CD4-positive, alpha-beta T cell treated with Interleukin-1 beta for 1 hour (primary cell): ENCODE data around the gene ZFYVE21.
A peak's percentile ranks its signal among the peaks of the same experiment; 100 is the strongest.

Experiments
- DNase-seq, 2 donors: peaks; one replicate each; pipeline ENCODE4 v3.0.0-alpha.2; 2020 to 2022

ZFYVE21 gene

GRCh38 chr14:103739466-103739792 is 23.8 kb downstream of the ZFYVE21 start:
- DNase-seq, result no peak

GRCh38 chr14:103739793-103740501 is 24.3 kb downstream of the ZFYVE21 start:
- no peak for DNase-seq

GRCh38 chr14:103740991-103741689 is 25.5 kb downstream of the ZFYVE21 start:
- DNase-seq, result no peak

- no peak for DNase-seq
Observed at GRCh38 chr14:103741876-103742275, 26.3 kb downstream of the ZFYVE21 start.

- no peak for DNase-seq
Observed at GRCh38 chr14:103742499-103743255, 27.1 kb downstream of the ZFYVE21 start.

- no peak for DNase-seq
Observed at GRCh38 chr14:103743691-103744090, 28.1 kb downstream of the ZFYVE21 start.

- no peak for DNase-seq
Observed at GRCh38 chr14:103744621-103745395, 29.2 kb downstream of the ZFYVE21 start.

GRCh38 chr14:103745424-103745823 is 29.8 kb downstream of the ZFYVE21 start:
- DNase-seq, result no peak

GRCh38 chr14:103746701-103747100 is 31.1 kb downstream of the ZFYVE21 start:
- DNase-seq, result no peak

- peak; percentile 30 to 51 for DNase-seq
Observed at GRCh38 chr14:103748534-103748857, 32.9 kb downstream of the ZFYVE21 start.

- DNase-seq, result no peak
Observed at GRCh38 chr14:103749452-103749851, 33.8 kb downstream of the ZFYVE21 start.

- DNase-seq, result no peak
Observed at GRCh38 chr14:103749860-103750259, 34.2 kb downstream of the ZFYVE21 start.

- DNase-seq, result no peak
Observed at GRCh38 chr14:103753774-103754173, 38.2 kb downstream of the ZFYVE21 start.

GRCh38 chr14:103755060-103755459 is 39.5 kb downstream of the ZFYVE21 start:
- no peak for DNase-seq

GRCh38 chr14:103758059-103758776 is 42.6 kb downstream of the ZFYVE21 start:
- DNase-seq, result no peak

GRCh38 chr14:103762036-103762435 is 46.4 kb downstream of the ZFYVE21 start:
- no peak for DNase-seq

- no peak for DNase-seq
Observed at GRCh38 chr14:103762541-103762940, 46.9 kb downstream of the ZFYVE21 start.

GRCh38 chr14:103763730-103764488 is 48.3 kb downstream of the ZFYVE21 start:
- no peak for DNase-seq

- no peak for DNase-seq
Observed at GRCh38 chr14:103765526-103765925, 49.9 kb downstream of the ZFYVE21 start.

- DNase-seq, result no peak
Observed at GRCh38 chr14:103767336-103767894, 51.8 kb downstream of the ZFYVE21 start.

GRCh38 chr14:103770500-103770899 is 54.9 kb downstream of the ZFYVE21 start:
- DNase-seq, result no peak
